B cell (primary cell): ENCODE measurements around the gene ARGLU1. TPM values are rescaled to one million over a fixed set of nuclear protein-coding genes. Genes with fewer than 3 reads are reported as not detected.

Experiments
- ATAC-seq: fragments of 200-7000 bp; cut with Tn5 transposase; one replicate; pipeline ENCODE4 v1.10.0; 2021; ENCODE audit warnings: low read depth, mild to moderate bottlenecking, moderate number of reproducible peaks, moderate library complexity
- CTCF ChIA-PET: fragments of 350-600 bp; sonication (Branson Sonifier 250); formaldehyde crosslinking; loops from one replicate; lab custom pipeline; 2021; ENCODE audit warnings: antibody characterized with exemption, inconsistent platforms; lab: Charles Lee
- POLR2A ChIA-PET: fragments of 350-600 bp; sonication (Branson Sonifier 250); formaldehyde crosslinking; loops from one replicate; lab custom pipeline; 2021; ENCODE audit warnings: antibody characterized with exemption; lab: Charles Lee
- DNase-seq: peaks from one replicate; pipeline ENCODE4 v3.0.0; 2013
- H2AFZ ChIP-seq: 2 replicates; pipeline ENCODE4 v1.6.1; 2012; ENCODE audit warnings: mild to moderate bottlenecking, low read depth, low read length; ENCODE audit not compliant: insufficient read depth, poor library complexity, severe bottlenecking
- H3K27ac ChIP-seq, 2 donors: 1 replicate in 1 of 2; 2 replicates in 1 of 2; pipeline ENCODE4 v1.5.1; 2012 to 2013; ENCODE audit warnings: low read length in 2 of 2, mild to moderate bottlenecking in 2 of 2, moderate library complexity in 1 of 2
- H3K27me3 ChIP-seq, 4 experiments: fragments of 200-600 bp in 1 of 4; sonication (generic) in 1 of 4; replicated peaks in 1 of 4; 1 replicate in 2 of 4; 2 replicates in 2 of 4; pipeline versions ENCODE4 v1.6.1 to v1.7.0; 2013 to 2016; ENCODE audit warnings: low read length in 3 of 4, mild to moderate bottlenecking in 2 of 4, mixed read lengths in 1 of 4, moderate library complexity in 1 of 4; ENCODE audit not compliant: insufficient read depth in 4 of 4, control insufficient read depth in 3 of 4; ENCODE audit errors: control extremely low read depth in 1 of 4
- H3K36me3 ChIP-seq, 2 experiments: replicated peaks in 1 of 2; 1 replicate in 1 of 2; 2 replicates in 1 of 2; pipeline versions ENCODE4 v1.6.1 to v1.7.1; 2013; ENCODE audit warnings: low read length in 1 of 2; ENCODE audit not compliant: insufficient read depth in 2 of 2, control insufficient read depth in 1 of 2; ENCODE audit errors: control extremely low read depth in 1 of 2, extremely low read depth in 1 of 2
- H3K4me1 ChIP-seq, 2 donors: fragments of 200-600 bp in 1 of 2; sonication (generic) in 1 of 2; 1 replicate in 1 of 2; 2 replicates in 1 of 2; pipeline versions ENCODE4 v1.5.1 to v1.6.1; 2013 to 2017; ENCODE audit warnings: low read length in 2 of 2; ENCODE audit not compliant: control insufficient read depth in 2 of 2, insufficient read depth in 2 of 2
- H3K4me2 ChIP-seq: replicated peaks from 2 replicates; pipeline ENCODE3; 2012; ENCODE audit warnings: mild to moderate bottlenecking, low read depth, low read length; ENCODE audit not compliant: poor library complexity, severe bottlenecking
- H3K4me3 ChIP-seq, 5 experiments: fragments of 200-600 bp in 1 of 5; sonication (generic) in 1 of 5; 1 replicate in 3 of 5; 2 replicates in 2 of 5; pipeline versions ENCODE4 v1.5.1 to v1.7.0; 2011 to 2016; ENCODE audit warnings: low read length in 4 of 5, mild to moderate bottlenecking in 4 of 5, low read depth in 2 of 5, control low read depth in 1 of 5, moderate library complexity in 1 of 5; ENCODE audit not compliant: insufficient read depth in 1 of 5; ENCODE audit errors: control extremely low read depth in 1 of 5, extremely low read depth in 1 of 5
- H3K79me2 ChIP-seq: fragments of 200-600 bp; sonication (generic); one replicate; pipeline ENCODE4 v1.6.0; 2016; ENCODE audit warnings: low read length; ENCODE audit not compliant: control insufficient read depth, insufficient read depth
- H3K9ac ChIP-seq: fragments of 200-600 bp; sonication (generic); 2 replicates; pipeline ENCODE4 v1.6.1; 2017; ENCODE audit warnings: mild to moderate bottlenecking, low read length, moderate library complexity
- H3K9me3 ChIP-seq, 3 donors: one replicate each; pipeline versions ENCODE4 v1.6.1 to v1.7.1; 2013; ENCODE audit warnings: low read length in 2 of 3; ENCODE audit not compliant: control insufficient read depth in 2 of 3, insufficient read depth in 1 of 3; ENCODE audit errors: control extremely low read depth in 1 of 3
- H4K20me1 ChIP-seq: 2 replicates; pipeline ENCODE4 v1.6.0; 2012; ENCODE audit warnings: mild to moderate bottlenecking, low read length; ENCODE audit not compliant: insufficient read depth, control insufficient read depth, poor library complexity, severe bottlenecking
- H3K27ac Mint-ChIP-seq: one replicate; pipeline ENCODE4 v1.8.0; 2021; ENCODE audit warnings: mixed read lengths
- H3K27me3 Mint-ChIP-seq: one replicate; pipeline ENCODE4 v1.8.0; 2021; ENCODE audit warnings: mixed read lengths
- H3K4me1 Mint-ChIP-seq: one replicate; pipeline ENCODE4 v1.8.0; 2021; ENCODE audit warnings: mixed read lengths
- H3K4me3 Mint-ChIP-seq: one replicate; pipeline ENCODE4 v1.8.0; 2021; ENCODE audit warnings: mixed read lengths
- H3K9me3 Mint-ChIP-seq: one replicate; pipeline ENCODE4 v1.8.0; 2022; ENCODE audit warnings: mixed read lengths; ENCODE audit not compliant: insufficient read depth
- EZH2 ChIP-seq: IDR thresholded peaks from 2 replicates; pipeline ENCODE4 v1.6.1; 2012; ENCODE audit warnings: borderline replicate concordance, low read depth, mild to moderate bottlenecking, moderate library complexity, low read length; ENCODE audit not compliant: insufficient read depth, poor library complexity, severe bottlenecking
- WGBS: methylation state at CpG from one replicate; pipeline ENCODE4 v1.1.5; 2013; ENCODE audit warnings: missing lambda C conversion rate; ENCODE audit not compliant: insufficient coverage; 5-methylcytosine and 5-hydroxymethylcytosine counted together
- intact Hi-C: fragments of 100-400 bp; cut with micrococcal nuclease; formaldehyde crosslinking; loops from one replicate; pipeline ENCODE4 v1.10.0; 2022
- polyA plus RNA-seq: library from polyadenylated mRNA; depleted of rRNA; stranded (reverse); fragments of >200 nt; gene quantifications from 2 replicates; pipeline ENCODE4 v1.2.3, GENCODE V29; 2012
- total RNA-seq, 2 donors: library from RNA; stranded (reverse); fragments of 120-200 nt in 1 of 2; gene quantifications; 1 replicate in 1 of 2; 2 replicates in 1 of 2; pipeline versions ENCODE4 v1.2.3 to v1.2.4, GENCODE V29; 2013 to 2022
- TF ChIP-seq, protein P1 (sequence below): fragments of 200-600 bp; IDR thresholded peaks from one replicate; pipeline ENCODE4 v1.8.0; 2022; ENCODE audit warnings: antibody characterized with exemption, mild to moderate bottlenecking

The ARGLU1 gene
- total and polyA plus RNA-seq, 2 donors (not counting 1 experiment from before 2014, with no cell fraction given): 170 to 261 TPM

DNA sequence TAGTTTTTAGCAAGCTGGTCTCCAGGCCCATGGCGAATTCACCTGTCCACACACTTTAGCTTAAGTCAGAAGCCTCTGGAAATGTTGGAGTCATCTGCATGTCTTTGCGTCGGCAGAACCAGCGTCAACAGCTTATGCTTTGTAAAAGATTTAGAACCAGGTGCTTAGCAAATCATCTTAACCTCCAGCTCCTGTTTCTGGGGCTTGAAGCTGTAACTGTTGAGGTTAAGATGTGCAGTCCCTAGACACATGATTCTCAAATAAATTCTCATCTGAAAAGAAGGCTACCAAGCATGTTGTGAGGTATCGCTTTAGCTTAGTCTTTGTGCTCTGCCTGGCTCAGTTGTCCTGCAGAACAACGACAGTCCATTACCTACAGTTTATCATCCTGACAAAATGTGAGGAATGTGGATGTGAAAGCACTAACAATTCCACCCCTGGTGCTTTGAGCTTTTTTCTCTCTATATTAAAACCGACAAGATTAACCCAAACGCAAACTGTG, 36.9 kb downstream of the ARGLU1 start:
- no peak for DNase-seq
- intact Hi-C loops: loop anchor here (10.0 kb wide), 1 partner anchor 446 kb away; no protein-coding TSS in a partner anchor
- Histone ChIP-seq H3K9ac (no peak overlapping the region), H3K4me2 (no peak overlapping the region), H3K79me2 (no peaks in the 10 kb centered on the region), H3K4me1 (peaks cover 25 to 26% of the 10 kb centered on the region in 2 donors), H3K27me3 (peaks cover 0 to 46% (median 36%) of the 10 kb centered on the region in 4 experiments), H3K4me3 (no peak overlapping the region), H3K9me3 (peaks cover 0 to 7% (median 0%) of the 10 kb centered on the region in 3 donors), H3K27ac (no peak overlapping the region), H3K36me3 (no peaks in the 10 kb centered on the region), H4K20me1 (no peaks in the 10 kb centered on the region), H2AFZ (no peak overlapping the region)
- H3K9me3 Mint-ChIP-seq: no peaks in the 10 kb centered on the region
- TF ChIP-seq, protein P1, sequence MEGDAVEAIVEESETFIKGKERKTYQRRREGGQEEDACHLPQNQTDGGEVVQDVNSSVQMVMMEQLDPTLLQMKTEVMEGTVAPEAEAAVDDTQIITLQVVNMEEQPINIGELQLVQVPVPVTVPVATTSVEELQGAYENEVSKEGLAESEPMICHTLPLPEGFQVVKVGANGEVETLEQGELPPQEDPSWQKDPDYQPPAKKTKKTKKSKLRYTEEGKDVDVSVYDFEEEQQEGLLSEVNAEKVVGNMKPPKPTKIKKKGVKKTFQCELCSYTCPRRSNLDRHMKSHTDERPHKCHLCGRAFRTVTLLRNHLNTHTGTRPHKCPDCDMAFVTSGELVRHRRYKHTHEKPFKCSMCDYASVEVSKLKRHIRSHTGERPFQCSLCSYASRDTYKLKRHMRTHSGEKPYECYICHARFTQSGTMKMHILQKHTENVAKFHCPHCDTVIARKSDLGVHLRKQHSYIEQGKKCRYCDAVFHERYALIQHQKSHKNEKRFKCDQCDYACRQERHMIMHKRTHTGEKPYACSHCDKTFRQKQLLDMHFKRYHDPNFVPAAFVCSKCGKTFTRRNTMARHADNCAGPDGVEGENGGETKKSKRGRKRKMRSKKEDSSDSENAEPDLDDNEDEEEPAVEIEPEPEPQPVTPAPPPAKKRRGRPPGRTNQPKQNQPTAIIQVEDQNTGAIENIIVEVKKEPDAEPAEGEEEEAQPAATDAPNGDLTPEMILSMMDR: no peak
- no peak for TF ChIP-seq EZH2
- WGBS: 96% methylated on average over 4 of the region's 8 CpGs
- H3K4me1 Mint-ChIP-seq: peaks cover 14% of the 10 kb centered on the region
- H3K27ac Mint-ChIP-seq: no peak overlapping the region
- H3K4me3 Mint-ChIP-seq: no peak overlapping the region
- POLR2A ChIA-PET: no interaction called here
- no peak for ATAC-seq
- peaks cover 67% of the 10 kb centered on the region for H3K27me3 Mint-ChIP-seq
- CTCF ChIA-PET: interaction anchor here (2.0 kb wide), 1 partner anchor 9 kb away, joined by 6 read pairs; no protein-coding TSS in a partner anchor

DNA sequence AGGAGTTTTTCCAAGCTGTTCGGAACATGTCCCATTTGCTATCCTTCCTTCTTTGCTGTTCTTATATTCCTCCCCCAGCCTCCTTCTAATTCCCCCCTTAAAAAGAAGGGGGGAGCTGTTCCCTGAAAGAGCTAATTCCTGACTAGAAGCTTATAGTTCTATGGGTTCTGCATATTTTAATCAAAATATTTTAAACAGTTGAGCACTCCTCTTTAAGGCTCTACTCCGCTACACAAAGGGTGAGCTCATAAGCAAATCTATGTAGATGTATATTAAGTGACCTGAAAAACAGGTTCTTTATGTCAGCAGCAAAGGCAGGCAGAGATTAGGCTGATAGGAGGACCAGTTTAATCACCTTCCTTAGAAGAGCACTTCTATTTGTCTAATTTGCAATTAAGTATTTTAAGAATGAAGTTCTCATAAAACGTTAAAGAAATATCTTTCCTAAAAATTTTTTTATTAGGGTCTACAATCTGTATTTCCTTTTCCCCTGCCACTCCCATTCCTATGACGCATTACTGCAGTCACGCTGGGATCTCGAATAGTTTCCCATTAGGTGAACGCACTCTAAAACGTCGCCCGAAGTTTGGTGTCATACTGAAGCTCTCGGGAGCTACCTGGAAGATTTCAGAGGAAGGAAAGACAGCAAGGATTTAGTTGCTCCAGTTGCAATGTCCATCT, 37.6 kb downstream of the ARGLU1 start:
- no peak overlapping the region for H3K9ac ChIP-seq
- peaks cover 14% of the 10 kb centered on the region for H3K4me1 Mint-ChIP-seq
- intact Hi-C loops: loop anchor here (10.0 kb wide), 1 partner anchor 446 kb away; no protein-coding TSS in a partner anchor
- H3K4me2 ChIP-seq: no peak overlapping the region
- no peak overlapping the region for H3K4me3 Mint-ChIP-seq
- WGBS: 96% methylated on average over 7 of the region's 11 CpGs
- no peaks in the 10 kb centered on the region for H3K36me3 ChIP-seq
- no peak overlapping the region for H3K27ac Mint-ChIP-seq
- H3K27me3 Mint-ChIP-seq: peaks cover 72% of the 10 kb centered on the region
- H3K4me1 ChIP-seq: peaks cover 25% of the 10 kb centered on the region in 2 donors
- peaks cover 0 to 7% (median 0%) of the 10 kb centered on the region in 3 donors for H3K9me3 ChIP-seq
- no peak overlapping the region for H3K27ac ChIP-seq
- ATAC-seq (no peak), DNase-seq (no peak)
- POLR2A ChIA-PET: no interaction called here
- no peaks in the 10 kb centered on the region for H3K9me3 Mint-ChIP-seq
- no peak overlapping the region for H3K4me3 ChIP-seq
- peaks cover 0 to 46% (median 36%) of the 10 kb centered on the region in 4 experiments for H3K27me3 ChIP-seq
- CTCF ChIA-PET: interaction anchor here (2.0 kb wide), 1 partner anchor 9 kb away, joined by 6 read pairs; no protein-coding TSS in a partner anchor
- TF ChIP-seq, protein P1: no peak
- no peak for TF ChIP-seq EZH2
- H3K79me2 ChIP-seq: no peaks in the 10 kb centered on the region
- H2AFZ ChIP-seq: no peak overlapping the region
- H4K20me1 ChIP-seq: no peaks in the 10 kb centered on the region
